Measurements from ENCODE around the gene CFAP77.

The CFAP77 gene

DNA sequence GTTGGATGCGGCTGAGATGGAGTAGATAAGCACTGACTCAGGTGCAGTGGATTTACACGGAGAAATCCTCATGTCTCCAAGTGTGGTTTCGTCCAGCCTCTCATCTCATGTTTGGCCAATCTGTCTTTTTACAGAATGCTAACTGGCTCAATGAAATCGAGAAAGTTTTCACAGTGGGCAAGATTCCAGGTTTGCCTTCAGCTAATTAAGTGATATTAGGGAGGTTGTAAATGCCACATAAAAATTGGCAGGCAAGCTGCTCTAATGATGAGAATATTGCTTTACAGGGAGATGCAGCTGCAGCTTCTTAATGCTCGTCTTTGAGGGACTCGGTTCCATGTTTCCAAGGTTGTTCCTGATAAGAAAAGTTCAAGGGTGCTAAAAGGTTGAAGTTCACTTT lies 196.1 kb downstream of the CFAP77 start:
- DNase-seq, result no peak

DNA sequence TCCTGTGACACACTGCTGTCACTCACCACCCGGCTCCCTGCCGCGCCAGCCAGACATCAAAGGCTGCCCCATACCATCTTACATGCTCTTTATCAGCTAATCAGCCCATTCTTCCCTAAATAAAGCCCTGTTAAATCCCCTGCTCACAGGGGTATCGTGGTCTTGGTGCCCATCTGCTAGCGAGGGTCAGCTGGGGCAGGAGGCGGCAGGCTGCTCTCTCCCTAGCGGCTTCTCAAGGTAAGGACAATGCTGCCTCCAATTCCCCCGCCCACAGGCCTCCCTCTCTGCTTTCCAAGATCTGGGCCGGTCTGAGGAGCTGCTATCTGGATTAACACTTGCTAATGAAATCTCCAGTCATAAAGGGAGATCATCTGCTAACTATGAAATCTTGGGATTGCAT lies 199.2 kb downstream of the CFAP77 start:
- DNase-seq, result no peak

DNA sequence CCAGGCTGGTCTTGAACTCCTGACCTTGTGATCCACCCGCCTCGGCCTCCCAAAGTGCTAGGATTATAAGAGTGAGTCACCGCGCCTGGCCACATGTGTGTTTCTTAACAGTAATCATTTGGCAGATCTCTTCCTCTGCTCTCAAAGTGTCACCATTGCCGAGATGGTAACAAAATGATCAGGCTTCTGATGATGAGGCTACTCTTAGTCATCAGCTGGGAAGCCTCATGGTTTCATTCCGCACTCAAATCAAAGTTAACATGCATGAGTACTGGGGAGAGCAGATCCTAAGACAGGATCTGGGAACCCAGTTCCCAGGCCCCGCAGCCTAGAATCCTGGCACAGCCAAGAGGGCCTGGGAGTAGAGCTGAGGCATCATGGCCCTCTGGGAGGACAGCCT lies 199.8 kb downstream of the CFAP77 start:
- no peak for DNase-seq

DNA sequence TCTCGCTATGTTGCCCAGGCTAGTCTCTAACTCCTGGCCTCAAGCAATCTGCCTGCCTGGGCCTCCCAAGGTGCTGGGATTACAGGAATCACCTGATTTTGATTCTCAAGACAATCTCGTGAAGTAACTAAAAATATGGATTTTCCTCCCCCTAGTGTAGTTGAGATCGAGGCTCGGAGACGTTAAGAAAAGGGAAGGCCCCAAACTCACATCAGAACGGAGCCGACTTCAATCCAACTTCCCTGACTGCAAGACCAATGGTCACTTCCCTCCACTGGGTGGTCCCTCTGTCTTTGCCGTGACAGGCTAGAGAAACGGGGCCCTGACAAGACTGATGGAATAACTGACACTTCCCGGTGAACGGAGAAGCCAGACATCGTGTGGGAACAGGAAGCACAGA lies 200.7 kb downstream of the CFAP77 start:
- DNase-seq, result no peak

DNA sequence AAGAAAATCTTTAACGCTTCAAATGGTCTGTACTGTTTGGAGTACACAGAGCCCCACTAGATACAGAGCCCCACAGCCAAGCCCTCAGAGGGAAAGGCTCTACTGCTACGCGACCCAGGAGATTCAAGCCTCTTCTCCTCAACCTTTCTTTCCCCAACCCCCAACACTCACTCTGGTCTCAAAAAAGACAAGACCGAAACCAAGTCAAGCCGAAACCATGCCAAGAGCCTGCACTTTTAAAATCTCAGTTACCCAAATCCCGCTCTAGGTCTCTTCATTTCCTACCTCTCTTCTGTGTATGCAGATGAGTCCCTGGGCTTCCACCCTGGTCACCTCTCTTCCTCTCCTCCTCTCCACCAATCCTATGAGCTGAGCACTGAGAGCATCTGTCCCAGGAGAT lies 204.3 kb downstream of the CFAP77 start:
- DNase-seq, result no peak

DNA sequence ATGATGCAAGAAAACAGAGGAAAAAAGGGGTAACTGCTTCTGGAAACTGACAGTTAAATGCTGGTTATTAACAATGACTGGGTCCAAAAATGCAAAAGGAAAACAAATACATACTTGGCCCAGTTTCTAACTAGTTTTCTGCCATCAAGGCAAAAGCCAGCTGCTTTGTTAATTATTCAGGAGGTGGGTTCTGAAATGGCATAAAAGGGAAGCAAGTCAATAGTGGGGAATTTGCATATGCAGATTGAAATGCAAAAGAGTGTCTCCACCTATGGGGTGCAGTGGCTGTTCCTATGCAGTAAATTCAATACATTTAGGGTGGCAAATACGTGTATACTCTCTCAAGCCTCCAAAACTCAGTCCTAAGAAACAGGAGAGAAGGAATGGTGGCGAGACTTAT lies 205.8 kb downstream of the CFAP77 start:
- no peak for DNase-seq

DNA sequence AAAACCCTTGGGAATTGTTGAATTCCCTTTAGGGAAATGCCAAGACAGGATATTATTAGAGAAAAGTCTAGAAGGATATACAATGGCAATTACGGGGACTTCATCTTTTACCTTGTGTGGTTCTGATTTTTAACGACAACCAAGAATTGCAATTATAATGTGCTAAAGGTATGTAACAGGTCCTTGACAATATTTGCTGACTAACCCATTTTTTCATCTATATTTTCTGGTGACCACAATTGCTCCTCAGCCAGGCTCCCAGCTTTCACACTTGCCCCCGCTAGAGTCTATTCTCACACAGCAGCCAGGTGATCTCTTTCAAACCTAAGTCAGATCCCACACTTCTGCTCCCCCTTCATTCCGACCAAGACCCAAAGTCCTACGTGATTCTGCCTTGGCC lies 206.7 kb downstream of the CFAP77 start:
- DNase-seq, result no peak

- DNase-seq, result no peak
Measured at GRCh38 chr9:132622159-132622558, 212.1 kb downstream of the CFAP77 start.
